Upper lobe of left lung (tissue), 4 donors: ENCODE measurements around the gene SACM1L.

Experiments used
- EP300 ChIP-seq, 4 donors: sonication (generic); formaldehyde crosslinking; IDR thresholded peaks; one replicate each; pipeline ENCODE4 v1.5.1; 2017; ENCODE audit warnings: antibody characterized with exemption in 4 of 4, control low read depth in 2 of 4
- TF ChIP-seq, protein P1 (sequence below), 6 experiments: fragments of 450-650 bp in 4 of 6; fragments of 200-600 bp in 2 of 6; sonication (generic) in 2 of 6; IDR thresholded peaks; one replicate each; pipeline ENCODE4 v1.5.1; 2016 to 2019; ENCODE audit warnings: antibody characterized with exemption in 6 of 6

DNA sequence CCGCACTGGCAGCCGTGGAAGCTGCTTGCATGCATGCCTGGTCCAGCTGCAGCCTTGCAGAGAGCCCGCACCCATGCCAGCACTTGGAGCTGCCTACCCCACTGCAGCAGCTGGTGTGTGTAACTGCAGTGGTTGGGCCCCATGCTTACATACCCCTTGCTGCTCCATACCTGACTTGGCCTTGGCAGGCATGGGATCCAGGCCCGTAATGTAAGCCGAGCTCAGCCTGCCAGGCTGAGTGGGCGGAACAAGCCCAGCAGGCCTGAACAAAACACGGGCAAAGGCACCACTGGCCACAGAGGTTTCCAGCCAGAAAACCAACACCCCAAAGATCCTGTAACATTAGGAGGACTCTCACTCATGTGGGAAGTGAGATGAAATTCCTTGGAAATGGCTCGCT lies 58.9 kb downstream of the SACM1L start:
- TF ChIP-seq, protein P1, sequence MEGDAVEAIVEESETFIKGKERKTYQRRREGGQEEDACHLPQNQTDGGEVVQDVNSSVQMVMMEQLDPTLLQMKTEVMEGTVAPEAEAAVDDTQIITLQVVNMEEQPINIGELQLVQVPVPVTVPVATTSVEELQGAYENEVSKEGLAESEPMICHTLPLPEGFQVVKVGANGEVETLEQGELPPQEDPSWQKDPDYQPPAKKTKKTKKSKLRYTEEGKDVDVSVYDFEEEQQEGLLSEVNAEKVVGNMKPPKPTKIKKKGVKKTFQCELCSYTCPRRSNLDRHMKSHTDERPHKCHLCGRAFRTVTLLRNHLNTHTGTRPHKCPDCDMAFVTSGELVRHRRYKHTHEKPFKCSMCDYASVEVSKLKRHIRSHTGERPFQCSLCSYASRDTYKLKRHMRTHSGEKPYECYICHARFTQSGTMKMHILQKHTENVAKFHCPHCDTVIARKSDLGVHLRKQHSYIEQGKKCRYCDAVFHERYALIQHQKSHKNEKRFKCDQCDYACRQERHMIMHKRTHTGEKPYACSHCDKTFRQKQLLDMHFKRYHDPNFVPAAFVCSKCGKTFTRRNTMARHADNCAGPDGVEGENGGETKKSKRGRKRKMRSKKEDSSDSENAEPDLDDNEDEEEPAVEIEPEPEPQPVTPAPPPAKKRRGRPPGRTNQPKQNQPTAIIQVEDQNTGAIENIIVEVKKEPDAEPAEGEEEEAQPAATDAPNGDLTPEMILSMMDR (IDR thresholded peaks at IDR 0.05) = no peak
- TF ChIP-seq EP300 (IDR thresholded peaks at IDR 0.05) = no peak
